NCI-H748 (cell line): ENCODE measurements around the gene EID1.
"Not testable (repeated sequence)": the region's sequence is repeated elsewhere in the genome, so short reads cannot be mapped to it uniquely, and the experiment has no call there.

Experiments
- DNase-seq: peaks from one replicate; lab custom pipeline; 2025; ENCODE audit not compliant: unreplicated experiment; lab: John Stamatoyannopoulos, UW

The EID1 gene

DNA sequence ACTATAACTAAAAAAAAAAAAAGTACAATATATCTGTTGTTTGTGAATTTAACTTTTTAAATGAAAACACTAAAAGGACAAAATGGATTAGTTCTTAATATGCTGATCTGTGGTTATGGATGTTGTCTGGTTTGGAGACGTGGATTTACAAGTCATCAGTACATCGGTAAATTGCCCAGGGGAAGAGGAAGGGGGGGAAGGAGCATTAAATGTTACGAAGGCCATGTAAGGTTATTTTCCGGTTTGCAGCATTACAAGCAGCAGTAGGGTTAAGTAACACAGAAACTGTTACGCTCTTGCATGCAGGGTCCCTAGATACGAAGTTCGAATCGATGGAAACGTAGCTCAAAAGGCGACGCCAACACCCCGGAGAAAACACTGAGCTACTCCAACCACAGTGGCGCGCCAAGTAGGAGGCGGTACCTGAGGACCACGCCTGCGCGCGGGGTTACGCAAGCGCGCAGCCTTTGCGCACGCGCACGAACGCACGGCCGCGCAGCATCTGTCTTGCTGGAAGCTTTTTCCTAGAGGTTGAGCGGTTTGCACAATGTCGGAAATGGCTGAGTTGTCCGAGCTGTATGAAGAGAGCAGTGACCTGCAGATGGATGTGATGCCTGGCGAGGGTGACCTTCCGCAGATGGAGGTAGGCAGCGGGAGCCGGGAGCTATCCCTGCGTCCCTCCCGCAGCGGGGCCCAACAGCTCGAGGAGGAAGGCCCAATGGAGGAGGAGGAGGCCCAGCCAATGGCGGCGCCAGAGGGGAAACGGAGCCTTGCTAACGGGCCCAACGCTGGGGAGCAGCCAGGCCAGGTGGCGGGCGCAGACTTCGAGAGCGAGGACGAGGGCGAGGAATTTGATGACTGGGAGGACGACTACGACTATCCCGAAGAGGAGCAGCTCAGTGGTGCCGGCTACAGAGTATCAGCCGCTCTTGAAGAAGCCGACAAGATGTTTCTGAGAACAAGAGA, at the start of gene EID1:
Gene EID1, plus strand, starts transcription at position 505 of the 966 bp plus-strand sequence. Its CDS starts 43 bp downstream, at position 548.
- DNase-seq = peak; percentile 94

GRCh38 chr15:48828471-48828870, 49.5 kb upstream of the EID1 start:
- DNase-seq = no peak

GRCh38 chr15:48828906-48829305, 49.0 kb upstream of the EID1 start:
- no peak for DNase-seq

- no peak for DNase-seq
Observed at GRCh38 chr15:48832648-48833047, 45.3 kb upstream of the EID1 start.

DNA sequence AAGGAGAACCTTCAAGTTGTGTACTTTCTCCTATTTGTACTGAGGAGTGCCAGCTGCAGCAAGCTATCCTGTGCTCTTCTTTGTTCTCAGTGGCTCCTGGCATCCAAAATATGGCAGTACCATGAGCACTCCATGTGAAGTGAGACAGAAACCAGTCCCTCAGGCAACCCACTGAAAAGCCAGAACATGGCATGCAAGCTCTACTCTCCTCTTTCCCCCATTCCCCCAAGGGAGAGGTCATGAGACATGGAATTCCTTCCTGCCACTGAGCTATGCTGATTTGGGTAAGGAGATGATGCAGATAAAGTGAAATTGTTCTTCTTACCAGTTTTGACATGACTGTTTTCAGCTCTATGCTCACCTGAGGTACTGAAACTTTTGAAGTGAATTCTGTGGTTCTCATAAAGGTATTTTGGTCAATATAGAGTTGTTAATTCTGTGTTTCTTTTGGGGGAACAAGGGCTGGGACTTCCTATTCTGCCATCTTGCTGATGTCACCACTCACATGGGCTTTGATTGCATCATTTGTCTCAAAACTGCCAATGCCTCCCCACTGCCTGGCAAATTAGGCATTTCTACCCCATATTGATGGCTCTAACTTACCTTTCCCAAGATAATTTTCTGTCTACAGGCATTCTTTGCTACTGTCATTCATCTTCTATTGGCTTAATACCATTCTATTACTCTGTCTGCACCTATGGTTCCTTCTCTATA, 44.3 kb upstream of the EID1 start:
- DNase-seq = no peak

- no peak for DNase-seq
Observed at GRCh38 chr15:48834756-48835155, 43.2 kb upstream of the EID1 start.

DNA sequence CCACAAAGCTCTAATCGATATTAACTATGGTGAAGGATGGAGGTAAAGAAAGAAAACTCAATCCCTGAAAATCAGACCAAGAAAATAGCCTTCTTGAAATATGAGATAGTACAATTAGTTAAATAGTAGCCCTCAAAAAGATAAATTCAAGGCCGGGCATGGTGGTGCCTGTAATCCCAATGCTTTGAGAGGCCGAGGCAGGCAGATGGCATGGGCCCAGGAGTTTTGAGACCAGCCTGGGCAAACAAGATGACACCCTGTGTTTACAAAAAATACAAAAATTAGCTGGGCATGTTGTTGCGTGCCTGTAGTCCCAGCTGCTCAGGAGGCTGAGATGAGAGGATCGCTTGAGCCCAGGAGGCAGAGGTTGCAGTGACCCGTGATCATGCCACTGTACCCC, 35.4 kb upstream of the EID1 start:
- DNase-seq = peak; percentile 36

GRCh38 chr15:48845123-48845522, 32.8 kb upstream of the EID1 start:
- no peak for DNase-seq

DNA sequence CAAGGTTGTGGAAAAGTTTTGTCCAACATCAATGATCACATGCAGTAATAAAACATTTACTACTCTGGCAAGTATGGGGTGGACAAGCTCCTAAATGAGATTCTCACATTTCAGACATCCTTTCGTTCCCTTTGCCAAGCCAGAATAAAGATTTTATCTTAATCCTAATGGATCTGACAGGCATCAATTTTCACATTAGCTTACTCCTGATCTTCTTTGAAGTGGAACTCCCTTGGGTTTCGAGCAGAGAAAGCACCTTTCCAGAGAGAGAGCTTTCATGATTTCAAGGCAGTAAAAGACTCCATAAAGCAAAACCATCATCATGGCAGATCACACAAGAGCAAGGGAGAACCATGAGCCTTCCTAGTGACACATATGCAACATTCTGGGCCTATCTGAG, 27.3 kb upstream of the EID1 start:
- DNase-seq = no peak

DNA sequence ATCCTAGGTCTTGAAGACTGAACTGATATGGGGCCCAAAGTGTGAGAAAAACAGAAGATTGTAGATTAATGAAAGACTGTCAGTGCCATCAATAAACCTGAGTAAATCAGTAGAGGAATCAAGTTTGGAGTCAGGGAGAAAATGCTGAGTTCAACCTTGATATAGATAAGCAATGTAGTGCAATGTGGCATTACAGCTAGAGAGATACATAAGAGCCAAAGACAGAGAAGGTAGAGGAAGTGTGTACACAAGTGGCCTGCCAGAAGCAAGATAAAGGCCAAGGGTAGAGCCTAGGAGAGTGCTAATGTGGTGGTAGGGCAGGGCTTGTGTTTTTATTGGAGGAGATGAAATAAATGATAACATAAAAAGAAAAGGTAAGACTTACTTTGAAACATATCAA, 26.0 kb upstream of the EID1 start:
- DNase-seq = no peak

GRCh38 chr15:48854434-48854833, 23.5 kb upstream of the EID1 start:
- DNase-seq = not testable (repeated sequence)

DNA sequence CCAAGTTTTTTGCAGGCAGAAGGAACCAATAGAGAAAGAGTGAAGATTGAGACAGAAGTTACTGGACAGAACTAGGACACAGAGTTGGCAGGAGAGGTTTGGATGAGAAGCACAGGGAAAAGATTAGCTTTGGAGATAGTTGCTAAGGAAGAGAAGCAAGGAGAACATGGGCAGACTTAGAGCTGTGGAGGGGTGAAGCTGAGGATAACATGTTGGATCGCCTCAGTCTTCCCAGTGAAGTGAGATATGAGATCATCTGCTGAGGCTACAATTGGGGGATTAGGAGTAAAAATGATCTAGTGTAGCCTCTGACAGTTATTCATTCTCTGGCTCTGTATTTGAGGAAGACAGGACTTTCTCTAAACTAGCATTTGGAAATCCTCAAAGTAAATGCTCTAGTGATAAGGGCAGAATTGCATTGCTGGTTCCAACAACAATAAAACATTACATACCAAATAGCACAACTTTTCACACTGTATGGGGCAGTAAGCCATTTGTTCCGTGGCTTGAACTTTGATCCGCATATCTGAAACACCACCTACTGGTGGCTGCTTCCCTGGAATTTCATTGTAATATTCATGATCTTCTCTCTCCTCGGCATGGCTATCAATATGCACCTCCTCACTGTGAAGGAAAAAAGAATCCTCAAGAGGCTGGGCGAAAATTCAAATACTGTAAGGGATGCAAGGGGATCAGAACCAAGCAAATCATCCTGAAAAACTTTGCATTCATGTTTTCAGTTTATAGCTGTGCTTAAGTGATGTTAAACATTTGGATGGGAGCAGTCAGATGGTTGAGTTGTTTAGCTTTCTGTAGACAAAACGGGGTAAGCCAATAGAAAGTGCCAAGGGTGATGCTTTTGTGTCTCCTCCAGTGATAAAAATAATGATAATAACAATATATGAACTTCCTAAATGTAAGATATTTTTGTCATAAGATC, 22.2 kb upstream of the EID1 start:
- peak; percentile 29 for DNase-seq

DNA sequence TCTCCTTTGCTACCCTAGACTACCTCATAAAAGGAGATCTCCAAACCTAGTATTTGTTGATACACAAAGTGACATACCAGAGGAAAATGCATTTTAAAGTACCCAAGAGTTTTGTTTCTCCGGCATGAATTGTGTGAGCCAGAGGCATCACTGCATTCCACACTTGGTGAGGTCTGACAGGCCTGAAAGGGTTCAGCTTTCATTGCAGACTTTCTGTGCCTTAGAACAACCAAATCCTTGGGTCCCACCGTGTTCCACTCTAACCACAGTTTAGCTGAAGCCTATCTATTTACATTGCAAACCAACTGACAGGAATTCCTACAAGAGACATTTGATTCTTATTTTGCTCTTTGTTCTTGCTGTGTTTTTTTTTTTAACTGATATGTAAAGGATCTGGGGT, 21.0 kb upstream of the EID1 start:
- no peak for DNase-seq

DNA sequence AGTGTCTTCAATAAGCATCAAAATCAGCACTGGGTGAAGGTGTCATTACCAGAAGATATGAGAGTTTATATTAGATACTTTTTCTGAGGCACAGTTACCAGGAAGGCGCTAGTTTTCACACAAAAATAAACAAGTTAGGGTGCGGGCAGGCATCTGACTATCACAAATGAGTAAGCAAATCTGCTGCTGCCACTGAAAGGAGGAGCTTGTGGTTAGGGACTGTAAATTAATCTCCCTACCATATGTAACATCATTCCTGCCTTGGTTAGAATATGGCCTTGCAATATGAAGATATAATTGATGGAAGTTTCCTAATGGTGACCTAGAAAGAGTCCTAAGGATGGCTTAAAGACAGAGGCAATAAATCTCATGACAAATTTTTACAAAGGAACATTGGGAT, 19.5 kb upstream of the EID1 start:
- no peak for DNase-seq

GRCh38 chr15:48859426-48859825, 18.5 kb upstream of the EID1 start:
- DNase-seq = no peak

DNA sequence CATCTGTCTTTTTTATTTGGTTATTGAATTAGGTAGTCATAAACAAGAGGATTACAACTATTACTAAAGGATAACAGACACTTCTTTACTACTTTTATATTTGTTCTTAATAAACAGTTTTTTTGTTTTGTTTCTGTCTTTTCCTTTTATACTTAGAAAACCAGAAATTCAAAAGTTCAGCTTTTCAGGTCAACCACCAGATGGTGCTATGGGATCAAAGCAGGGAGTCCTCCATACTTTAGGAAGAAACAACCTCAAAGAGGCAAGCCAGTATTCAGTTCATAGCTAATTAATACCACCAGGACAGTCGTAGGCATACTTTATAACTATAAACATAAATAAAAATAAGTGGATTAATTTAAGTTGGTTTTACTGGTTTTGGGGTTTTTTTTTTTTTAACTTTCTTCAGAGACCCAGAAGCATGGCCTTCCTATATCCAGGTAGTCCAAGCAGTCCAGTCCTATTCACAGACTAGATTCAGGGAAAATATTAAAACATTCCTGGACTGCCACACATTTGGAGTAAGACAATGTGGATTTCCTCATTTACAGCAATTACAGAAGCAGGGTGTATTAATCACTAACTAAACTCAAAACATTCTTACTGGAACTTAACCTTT, 16.0 kb upstream of the EID1 start:
- DNase-seq = peak; percentile 51

DNA sequence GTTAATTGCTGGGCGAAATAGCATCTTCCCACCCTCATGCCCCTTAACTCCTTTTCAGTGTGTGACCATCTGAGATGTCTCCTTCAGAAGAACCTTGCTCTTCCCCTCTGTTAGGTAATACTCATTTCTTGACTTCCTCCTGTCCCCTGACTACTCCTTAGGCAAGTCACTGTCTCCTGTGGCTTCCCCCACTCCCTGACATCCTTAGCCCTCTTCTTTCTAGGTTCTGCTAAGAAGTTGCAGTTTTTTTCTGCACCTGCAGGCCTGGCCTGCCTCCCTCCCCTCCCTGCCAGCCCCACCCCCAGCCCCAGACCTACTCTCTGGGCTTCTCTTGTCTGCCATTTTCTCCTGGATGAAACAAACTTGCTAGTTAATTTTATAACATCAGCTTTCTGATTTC, 15.2 kb upstream of the EID1 start:
- DNase-seq = no peak

DNA sequence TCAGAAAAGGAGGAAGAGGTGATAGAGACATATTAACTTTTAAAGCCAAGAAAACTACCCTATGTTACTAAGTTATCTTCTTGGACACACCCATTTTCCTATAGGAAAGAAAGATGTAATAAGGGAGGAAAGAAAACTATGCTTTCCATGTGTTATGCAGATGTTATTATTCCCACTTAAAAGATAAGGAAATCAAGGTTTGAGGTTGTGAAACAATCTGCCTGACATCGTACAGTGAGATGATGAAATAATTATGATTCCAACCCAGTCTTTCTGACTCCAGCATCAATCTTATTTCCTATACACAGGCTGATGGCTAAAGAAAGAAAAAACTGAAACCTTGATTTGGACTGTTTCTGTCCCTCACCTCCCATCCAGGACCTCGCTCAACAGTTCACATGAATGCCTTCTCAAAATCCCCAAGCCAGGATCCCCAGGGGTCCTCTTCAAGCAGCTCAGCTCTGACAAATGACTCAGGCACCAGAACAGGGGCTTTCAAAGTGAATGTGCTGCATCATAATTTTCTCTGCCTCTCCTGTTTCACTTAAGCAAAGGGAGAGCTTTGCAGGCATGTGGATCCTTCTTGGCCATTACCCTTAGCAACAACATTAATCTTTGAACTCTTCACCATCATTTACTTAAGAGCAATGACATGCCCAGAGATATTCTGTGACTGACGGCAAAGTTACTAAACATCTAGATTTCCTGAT, 12.4 kb upstream of the EID1 start:
- DNase-seq = no peak

DNA sequence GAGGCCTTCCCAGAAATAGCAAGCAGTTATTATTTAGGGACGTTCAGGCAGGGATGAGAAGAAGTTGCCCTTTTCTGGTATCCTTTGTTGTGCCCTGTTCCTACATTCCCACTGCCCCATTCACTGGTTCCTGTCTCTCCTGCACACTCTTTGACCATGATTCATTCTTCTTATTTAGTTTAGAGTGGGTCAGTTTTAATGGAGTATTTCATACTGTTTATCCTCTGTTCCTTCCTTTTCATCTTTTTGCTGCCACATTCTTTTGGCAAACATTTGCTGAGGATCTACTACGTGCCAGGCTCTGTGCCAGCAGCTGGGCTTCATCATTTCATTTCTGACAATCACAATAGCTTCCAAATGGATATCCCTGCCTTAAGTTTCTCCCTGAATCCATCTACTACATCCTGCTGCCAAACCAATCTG, 11.8 kb upstream of the EID1 start:
- no peak for DNase-seq

DNA sequence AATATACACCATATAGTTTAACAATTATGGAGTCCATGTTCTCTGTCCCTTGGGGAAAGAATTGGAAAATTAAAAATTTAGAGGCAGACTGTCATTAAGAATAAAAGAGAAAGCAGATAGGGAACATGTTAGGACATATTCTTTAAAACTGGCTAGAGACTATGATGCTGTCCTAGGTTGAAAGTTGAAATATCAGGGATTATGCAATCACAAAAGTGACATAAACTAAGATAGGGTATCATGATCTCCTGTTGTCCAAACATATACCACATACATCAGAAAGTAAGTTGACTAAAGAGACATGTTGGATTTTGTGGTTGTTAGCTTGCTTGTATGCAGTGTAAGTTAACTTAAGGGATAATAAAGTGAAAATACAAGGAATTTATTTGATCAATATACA, 9.9 kb upstream of the EID1 start:
- DNase-seq = no peak
